ENCODE results near the gene CMSS1. TPM values are rescaled to one million over a fixed set of nuclear protein-coding genes. Genes with fewer than 3 reads are reported as not detected.

Gene CMSS1
- total and polyA plus RNA-seq, 3 donors from 2014 or later: 24.6 to 47.9 (median 24.9) TPM

GRCh38 chr3:99780749-99781148 is 36.9 kb upstream of the CMSS1 start:
- H3K9me3 ChIP-seq: no peaks in the 10 kb centered on the region
- no peak for TF ChIP-seq CTCF (IDR thresholded peaks at IDR 0.05)
- TF ChIP-seq POLR2A (IDR thresholded peaks at IDR 0.05): no peak
- WGBS, 2 donors: 85 to 87% methylated on average over 3 of the region's 3 CpGs
- no peak overlapping the region for H3K27ac ChIP-seq
- H3K4me1 ChIP-seq: no peaks in the 10 kb centered on the region
- no peaks in the 10 kb centered on the region for H3K27me3 ChIP-seq
- H3K36me3 ChIP-seq (ENCODE audit: low read depth, missing control alignments): no peaks in the 10 kb centered on the region
- H3K4me3 ChIP-seq: no peak overlapping the region
- intact Hi-C loops (cut with DNase I; ENCODE audit: low total_unique reads): no loop called here
- DNase-seq: no peak

GRCh38 chr3:99781761-99782160 is 35.9 kb upstream of the CMSS1 start:
- no peak for DNase-seq
- 83 to 85% methylated on average over 3 of the region's 3 CpGs for WGBS, 2 donors
- Histone ChIP-seq H3K27me3 (no peaks in the 10 kb centered on the region), H3K27ac (no peak overlapping the region), H3K4me1 (no peaks in the 10 kb centered on the region), H3K9me3 (no peaks in the 10 kb centered on the region), H3K4me3 (no peak overlapping the region), H3K36me3 (ENCODE audit: low read depth, missing control alignments) (no peaks in the 10 kb centered on the region)
- TF ChIP-seq CTCF (IDR thresholded peaks at IDR 0.05) (no peak), POLR2A (IDR thresholded peaks at IDR 0.05) (no peak)
- intact Hi-C loops (cut with DNase I; ENCODE audit: low total_unique reads): no loop called here

- Histone ChIP-seq H3K9me3 (no peaks in the 10 kb centered on the region), H3K4me1 (no peaks in the 10 kb centered on the region), H3K27me3 (no peaks in the 10 kb centered on the region), H3K4me3 (no peak overlapping the region), H3K27ac (no peak overlapping the region), H3K36me3 (ENCODE audit: low read depth, missing control alignments) (no peaks in the 10 kb centered on the region)
- TF ChIP-seq CTCF (IDR thresholded peaks at IDR 0.05): no peak
- TF ChIP-seq POLR2A (IDR thresholded peaks at IDR 0.05): no peak
- no peak for DNase-seq
- 59 to 60% methylated on average over 5 of the region's 5 CpGs for WGBS, 2 donors
- intact Hi-C loops (cut with DNase I; ENCODE audit: low total_unique reads): no loop called here
Measured at GRCh38 chr3:99783011-99783573, 34.6 kb upstream of the CMSS1 start.

- DNase-seq: peak; percentile 59
- no peak overlapping the region for H3K4me3 ChIP-seq
- intact Hi-C loops (cut with DNase I; ENCODE audit: low total_unique reads): no loop called here
Measured at GRCh38 chr3:99789011-99789721, 28.5 kb upstream of the CMSS1 start.

More at GRCh38 chr3:99789011-99789721, 28.5 kb upstream of the CMSS1 start:
- H3K27me3 ChIP-seq: no peaks in the 10 kb centered on the region
- H3K4me1 ChIP-seq: no peaks in the 10 kb centered on the region
- peak in 2 of 3 experiments; percentile 49 for TF ChIP-seq CTCF (IDR thresholded peaks at IDR 0.05)
- no peak for TF ChIP-seq POLR2A (IDR thresholded peaks at IDR 0.05)
- no peaks in the 10 kb centered on the region for H3K36me3 ChIP-seq (ENCODE audit: low read depth, missing control alignments)
- 38 to 49% methylated on average over 3 of the region's 3 CpGs for WGBS, 2 donors
- no peak overlapping the region for H3K27ac ChIP-seq
- no peaks in the 10 kb centered on the region for H3K9me3 ChIP-seq
